PC-3 (cell line): ENCODE results near the gene GAB1. TPM values are rescaled to one million over a fixed set of nuclear protein-coding genes. Genes with fewer than 3 reads are reported as not detected.

Experiments used
- ATAC-seq: fragments of 200-7000 bp; cut with Tn5 transposase; 2 replicates; pipeline ENCODE4 v1.9.1; 2020; ENCODE audit warnings: mild to moderate bottlenecking, moderate library complexity
- BruUV-seq: library from RNA; stranded (reverse); fragments of 400-500 nt; replicated peaks from 2 replicates; lab custom pipeline; 2021; lab: Mats Ljungman, UMichigan
- CTCF ChIA-PET: fragments of 300-600 bp; sonication (Branson Sonifier 250); formaldehyde crosslinking; loops from one replicate; lab custom pipeline; 2022; ENCODE audit warnings: antibody characterized with exemption; lab: Charles Lee
- POLR2A ChIA-PET: fragments of 300-600 bp; sonication (Branson Sonifier 250); formaldehyde crosslinking; loops from one replicate; lab custom pipeline; 2022; ENCODE audit warnings: antibody characterized with exemption; ENCODE audit not compliant: unreplicated experiment; lab: Charles Lee
- DNase-seq: peaks from one replicate; pipeline ENCODE4 v3.0.0-alpha.2; 2015
- H2AFZ ChIP-seq: fragments of 300-600 bp; sonication (generic); 2 replicates; pipeline ENCODE4 v1.6.0; 2016; ENCODE audit warnings: antibody characterized with exemption, low read length
- H3F3A ChIP-seq: fragments of 300-600 bp; sonication (generic); one replicate; pipeline ENCODE4 v1.6.0; 2017; ENCODE audit warnings: antibody characterized with exemption, low read length, control low read depth, mild to moderate bottlenecking; ENCODE audit not compliant: unreplicated experiment
- H3K27ac ChIP-seq: fragments of 300-600 bp; sonication (generic); 2 replicates; pipeline ENCODE4 v1.5.1; 2016; ENCODE audit warnings: mild to moderate bottlenecking, low read length
- H3K27me3 ChIP-seq: fragments of 300-600 bp; sonication (generic); 2 replicates; pipeline ENCODE4 v1.6.1; 2016; ENCODE audit warnings: low read length, mixed read lengths
- H3K36me3 ChIP-seq: fragments of 300-600 bp; sonication (generic); 2 replicates; pipeline ENCODE4 v1.6.1; 2016; ENCODE audit warnings: low read depth, mixed run types, low read length, mixed read lengths
- H3K4me1 ChIP-seq: fragments of 300-600 bp; sonication (generic); 2 replicates; pipeline ENCODE4 v1.5.1; 2016; ENCODE audit warnings: low read length; ENCODE audit not compliant: insufficient read depth
- H3K4me2 ChIP-seq: fragments of 300-600 bp; sonication (generic); 2 replicates; pipeline ENCODE4 v1.6.0; 2016; ENCODE audit warnings: low read length
- H3K4me3 ChIP-seq: fragments of 300-600 bp; sonication (generic); 2 replicates; pipeline ENCODE4 v1.5.1; 2016; ENCODE audit warnings: mild to moderate bottlenecking, low read length, mixed read lengths
- H3K79me2 ChIP-seq: fragments of 300-600 bp; sonication (generic); 2 replicates; pipeline ENCODE4 v1.6.1; 2017; ENCODE audit warnings: low read length, mixed read lengths
- H3K9ac ChIP-seq: fragments of 300-600 bp; sonication (generic); 2 replicates; pipeline ENCODE4 v1.6.0; 2016; ENCODE audit warnings: mild to moderate bottlenecking, low read length
- H3K9me2 ChIP-seq: fragments of 300-600 bp; sonication (generic); replicated peaks from 2 replicates; pipeline ENCODE4 v1.6.1; 2016; ENCODE audit warnings: mixed run types, low read length, mixed read lengths
- H3K9me3 ChIP-seq: fragments of 300-600 bp; sonication (generic); 2 replicates; pipeline ENCODE4 v1.6.1; 2016; ENCODE audit warnings: low read length, mixed read lengths
- H4K20me1 ChIP-seq: fragments of 300-600 bp; sonication (generic); 2 replicates; pipeline ENCODE4 v1.6.1; 2016; ENCODE audit warnings: low read length, mixed read lengths
- CTCF ChIP-seq: fragments of 300-600 bp; sonication (generic); conservative IDR thresholded peaks from 2 replicates; pipeline ENCODE4 v1.5.1; 2017; ENCODE audit warnings: antibody characterized with exemption, low read depth, mild to moderate bottlenecking, low read length
- EZH2 ChIP-seq: fragments of 300-600 bp; sonication (generic); IDR thresholded peaks from one replicate; pipeline ENCODE4 v1.6.1; 2017; ENCODE audit warnings: antibody characterized with exemption, mild to moderate bottlenecking, low read length; ENCODE audit not compliant: unreplicated experiment
- EZH2phosphoT487 ChIP-seq: fragments of 300-600 bp; sonication (generic); IDR thresholded peaks from 2 replicates; pipeline ENCODE4 v1.6.1; 2018; ENCODE audit warnings: mild to moderate bottlenecking, antibody characterized with exemption, low read length, borderline replicate concordance
- intact Hi-C: fragments of 100-400 bp; cut with micrococcal nuclease; formaldehyde crosslinking; loops from 2 replicates; pipeline ENCODE4 v1.9.0; 2023
- total RNA-seq: library from RNA; depleted of rRNA; stranded (reverse); fragments of >200 nt; gene quantifications from 2 replicates; pipeline ENCODE4 v1.2.3, GENCODE V29; 2014

GAB1 gene
- total RNA-seq, 1 experiment from 2014 or later: 4.9 TPM

GRCh38 chr4:143399113-143399949 is 62.7 kb downstream of the GAB1 start:
- Histone ChIP-seq H3K4me3 (no peak overlapping the region), H4K20me1 (no peaks in the 10 kb centered on the region), H3K9me2 (no peaks in the 10 kb centered on the region), H3K36me3 (no peaks in the 10 kb centered on the region), H3K27ac (no peak overlapping the region), H3K27me3 (no peaks in the 10 kb centered on the region), H3K79me2 (no peaks in the 10 kb centered on the region), H2AFZ (no peak overlapping the region), H3K9ac (no peak overlapping the region), H3F3A (no peaks in the 10 kb centered on the region), H3K4me1 (peaks cover 16% of the 10 kb centered on the region), H3K4me2 (no peak overlapping the region), H3K9me3 (no peaks in the 10 kb centered on the region)
- ATAC-seq (no peak), DNase-seq (peak; percentile 75)
- intact Hi-C loops: loop anchor here (2.0 kb wide), 2 partner anchors 63 to 83 kb away; partner anchors contain the start of gene GAB1
- POLR2A ChIA-PET: no interaction called here
- CTCF ChIA-PET: no interaction called here
- BruUV-seq: no TSS peak
- TF ChIP-seq EZH2phosphoT487 (no peak), CTCF (peak; percentile 92)

GRCh38 chr4:143400082-143400481 is 63.4 kb downstream of the GAB1 start:
- intact Hi-C loops: no loop called here
- POLR2A ChIA-PET: interaction anchor here (0.6 kb wide), 1 partner anchor 24 kb away, joined by 4 read pairs; no protein-coding TSS in a partner anchor
- H3K36me3 ChIP-seq: no peaks in the 10 kb centered on the region
- DNase-seq (no peak), ATAC-seq (no peak)
- H3K9me2 ChIP-seq: no peaks in the 10 kb centered on the region
- no TSS peak for BruUV-seq
- TF ChIP-seq CTCF (no peak), EZH2 (no peak), EZH2phosphoT487 (no peak)
- H3K4me1 ChIP-seq: peaks cover 16% of the 10 kb centered on the region
- H3K27me3 ChIP-seq: no peaks in the 10 kb centered on the region
- H3K79me2 ChIP-seq: no peaks in the 10 kb centered on the region
- H3F3A ChIP-seq: no peaks in the 10 kb centered on the region
- H2AFZ ChIP-seq: no peak overlapping the region
- CTCF ChIA-PET: no interaction called here
- H3K4me2 ChIP-seq: no peak overlapping the region
- H3K27ac ChIP-seq: no peak overlapping the region
- no peaks in the 10 kb centered on the region for H4K20me1 ChIP-seq
- H3K4me3 ChIP-seq: no peak overlapping the region
- no peaks in the 10 kb centered on the region for H3K9me3 ChIP-seq
- H3K9ac ChIP-seq: no peak overlapping the region
